ENCODE results near the gene TBC1D22A.

Gene TBC1D22A

DNA sequence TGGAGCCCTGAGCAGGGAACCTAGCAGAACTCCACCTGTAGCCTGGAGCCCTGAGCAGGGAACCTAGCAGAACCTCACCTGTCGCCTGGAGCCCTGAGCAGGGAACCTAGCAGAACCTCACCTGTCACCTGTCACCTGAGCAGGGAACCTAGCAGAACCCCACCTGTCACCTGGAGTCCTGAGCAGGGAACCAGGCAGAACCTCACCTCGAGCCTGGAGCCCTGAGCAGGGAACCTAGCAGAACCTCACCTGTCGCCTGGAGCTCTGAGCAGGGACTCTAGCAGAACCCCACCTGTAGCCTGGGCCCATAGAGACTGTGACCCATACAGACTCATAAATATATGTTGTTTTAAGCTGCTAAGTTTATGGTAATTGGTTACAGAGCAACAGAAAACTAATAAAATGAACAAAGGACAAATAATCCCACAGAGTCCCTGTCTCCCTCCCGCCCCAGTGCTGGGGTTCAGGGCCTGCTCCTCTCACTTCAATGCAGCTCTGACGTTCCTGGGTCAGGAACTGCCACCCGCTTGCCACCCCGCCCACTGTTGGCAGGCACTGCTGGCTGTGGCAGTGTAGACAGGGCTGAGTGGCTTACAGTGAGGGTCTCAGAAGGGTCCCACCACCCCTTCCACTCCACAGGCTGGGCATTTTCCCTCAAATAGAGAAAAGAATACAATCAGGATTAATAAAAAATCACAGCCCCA is 259.1 kb downstream of the TBC1D22A start:
- DNase-seq = no peak

DNA sequence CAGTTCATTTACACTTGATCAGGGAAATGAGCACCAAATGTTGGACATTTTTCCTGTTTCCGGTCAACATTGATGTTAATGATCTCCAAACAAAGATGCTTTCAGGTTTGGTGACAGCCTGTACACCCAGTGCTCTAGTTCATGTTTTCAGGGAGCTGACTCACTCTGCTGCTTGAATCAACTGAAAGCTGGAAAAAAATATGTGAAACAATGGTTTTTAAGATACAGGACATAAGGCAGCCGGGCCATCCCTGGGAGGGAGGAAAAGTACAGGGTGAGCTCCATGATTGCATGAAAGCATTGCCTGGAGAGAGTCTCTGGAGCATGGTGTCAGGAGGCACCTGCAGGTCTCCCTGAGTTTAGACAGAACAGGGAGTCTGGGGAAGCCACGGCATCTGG is 259.6 kb downstream of the TBC1D22A start:
- DNase-seq = no peak

DNA sequence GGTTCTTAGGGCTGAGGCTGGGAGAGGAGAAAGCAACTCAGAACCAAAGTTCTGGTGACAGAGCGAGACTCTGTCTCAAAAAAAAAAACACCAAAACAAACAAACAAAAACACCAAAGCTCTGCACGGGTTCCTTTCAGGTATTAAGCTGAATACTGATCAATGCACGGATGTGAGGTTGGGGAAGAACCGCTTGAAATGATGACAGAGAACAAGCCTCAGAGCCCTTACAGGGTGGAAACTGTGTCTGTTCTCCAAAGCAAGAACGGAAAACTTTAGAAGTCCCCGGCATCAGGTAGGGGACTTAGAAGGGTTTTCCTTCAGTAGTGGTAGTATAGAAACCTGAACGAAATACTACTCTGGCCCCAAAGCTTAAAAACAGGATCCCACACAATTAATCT is 260.0 kb downstream of the TBC1D22A start:
- no peak for DNase-seq

DNA sequence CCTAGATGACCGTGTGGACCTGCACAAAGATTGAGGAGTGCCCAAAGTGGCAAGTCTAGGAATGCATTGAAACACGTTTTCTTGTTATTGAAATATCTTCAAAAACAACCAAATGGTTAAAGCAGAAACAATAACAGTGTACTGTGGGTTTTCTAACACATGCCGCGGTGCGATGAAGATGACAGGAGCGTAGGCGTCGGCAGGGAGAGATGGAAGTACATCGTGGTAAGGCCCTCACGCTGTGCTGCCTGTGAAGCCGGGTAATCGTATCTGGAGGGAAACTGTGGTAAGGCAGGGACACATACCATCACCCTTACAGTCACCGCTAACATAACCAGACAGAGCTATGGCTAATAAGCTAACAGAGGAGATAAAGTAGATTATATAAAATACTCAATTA is 261.4 kb downstream of the TBC1D22A start:
- DNase-seq = no peak

DNA sequence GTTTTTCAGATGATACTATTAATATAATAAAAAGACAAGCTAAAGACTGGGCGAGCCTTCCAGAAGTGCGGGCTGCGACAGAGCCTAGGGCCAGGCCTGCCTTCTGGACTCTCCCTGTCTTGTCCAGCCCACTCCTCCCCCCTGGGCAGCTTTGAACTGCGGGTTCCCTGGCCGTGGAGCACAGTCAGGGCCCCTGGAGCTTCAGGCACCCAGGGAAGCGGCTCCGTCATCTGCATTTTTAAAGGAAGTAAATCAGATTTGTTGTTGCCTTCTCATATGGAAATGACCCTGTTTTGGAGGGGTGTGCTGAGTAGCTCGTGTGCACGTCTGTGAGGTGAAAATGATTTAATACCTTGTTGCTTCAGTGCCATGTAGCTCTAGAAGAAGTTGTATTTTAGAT is 265.3 kb downstream of the TBC1D22A start:
- DNase-seq = no peak

DNA sequence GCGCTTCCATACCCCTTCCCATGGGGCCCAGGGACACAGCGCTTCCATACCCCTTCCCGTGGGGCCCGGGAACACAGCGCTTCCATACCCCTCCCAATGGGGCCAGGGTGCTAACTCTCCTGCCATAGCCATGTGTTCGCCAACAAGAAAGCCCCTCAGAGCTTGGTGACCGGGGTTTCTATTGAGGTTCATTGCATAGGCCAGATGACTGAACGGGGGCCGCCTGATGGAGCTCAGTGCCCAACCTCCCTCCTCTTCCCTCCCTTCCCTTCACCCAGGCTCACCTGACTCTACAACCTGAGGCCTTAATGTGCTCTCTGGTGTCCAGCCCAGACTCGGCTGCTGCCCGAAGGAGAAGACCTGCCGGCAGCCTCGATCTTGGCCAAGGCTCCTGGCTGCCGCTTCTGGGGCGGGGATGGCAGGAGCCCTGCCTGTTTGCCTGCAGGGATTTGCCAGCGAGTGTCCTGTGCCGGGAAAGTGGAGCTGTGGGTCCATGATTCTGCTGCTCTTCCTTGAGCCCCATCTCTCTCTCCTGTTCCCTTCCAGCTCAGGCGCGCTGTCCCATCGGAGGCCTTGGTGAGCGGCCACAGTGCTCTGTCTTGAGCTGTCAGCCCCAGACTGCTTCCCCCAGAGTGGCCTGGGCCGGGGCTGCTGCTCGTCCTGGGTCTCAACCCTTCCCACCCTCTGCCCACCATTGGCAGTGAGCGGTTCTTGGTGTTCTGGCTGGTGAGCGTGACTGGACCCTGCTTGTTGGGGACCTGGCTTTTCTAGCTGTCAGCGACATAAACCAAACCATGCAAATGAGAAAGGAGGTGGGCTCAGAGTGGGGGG is 267.0 kb downstream of the TBC1D22A start:
- no peak for DNase-seq

DNA sequence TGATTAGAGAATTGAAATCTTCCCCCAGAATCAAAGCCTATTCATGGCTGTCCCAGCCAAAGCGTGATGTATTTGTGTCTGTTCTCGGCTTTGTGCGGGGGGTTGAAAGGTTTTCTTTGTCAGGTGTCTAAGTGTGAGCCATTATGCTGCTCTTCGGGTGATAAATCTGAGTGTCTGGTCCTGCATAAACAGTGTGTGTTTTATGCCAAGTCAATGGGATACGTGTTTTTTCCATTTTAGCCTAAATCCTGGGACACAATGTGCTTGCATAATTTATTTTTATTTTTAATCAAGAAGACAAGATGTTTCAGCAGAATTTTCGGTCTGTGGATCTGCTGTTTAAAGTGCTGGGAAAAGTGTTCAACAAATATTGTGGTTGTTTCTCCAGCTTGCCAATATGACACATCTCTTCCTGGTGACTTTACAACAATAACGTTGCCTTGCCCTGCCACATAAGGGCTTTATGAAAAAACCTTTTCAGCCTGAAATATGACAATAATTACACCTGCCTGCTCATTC is 267.8 kb downstream of the TBC1D22A start:
- DNase-seq = no peak

DNA sequence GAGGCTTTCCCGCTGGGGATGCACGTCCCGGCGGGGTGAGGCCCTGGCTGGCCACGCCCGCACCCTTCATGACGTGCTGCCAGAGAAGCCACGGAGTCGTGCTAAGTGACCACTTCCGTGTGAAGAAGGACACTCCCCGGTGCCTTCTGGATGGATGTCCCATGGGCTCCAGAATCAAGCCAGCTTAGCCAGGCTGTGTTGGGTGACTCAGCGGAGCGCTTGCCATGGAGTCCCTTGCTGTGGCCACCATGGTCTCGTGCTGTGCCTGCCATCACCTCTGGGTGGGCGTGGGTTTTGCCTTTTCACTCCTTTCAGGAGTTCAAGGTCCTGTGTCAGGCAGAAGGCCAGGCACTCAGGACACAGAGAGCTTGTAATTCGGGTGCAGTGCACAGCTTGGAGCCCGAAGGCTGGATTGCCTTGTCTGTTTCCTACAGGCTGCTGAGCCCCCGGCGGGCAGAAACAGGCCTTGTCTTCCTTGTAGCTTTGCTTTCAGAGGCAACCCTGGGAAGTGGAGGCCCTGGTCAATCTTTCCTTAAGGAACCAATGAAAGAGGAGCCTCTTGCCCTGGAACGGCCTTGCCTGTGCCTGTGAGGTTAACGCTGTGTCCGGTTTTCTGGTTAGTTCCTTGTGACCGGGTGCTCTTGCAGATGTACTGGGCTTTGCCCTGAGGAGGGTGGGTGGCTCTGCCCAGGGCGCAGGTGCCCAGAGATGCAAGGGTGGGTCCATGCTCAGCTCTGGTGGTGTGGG is 268.6 kb downstream of the TBC1D22A start:
- no peak for DNase-seq

DNA sequence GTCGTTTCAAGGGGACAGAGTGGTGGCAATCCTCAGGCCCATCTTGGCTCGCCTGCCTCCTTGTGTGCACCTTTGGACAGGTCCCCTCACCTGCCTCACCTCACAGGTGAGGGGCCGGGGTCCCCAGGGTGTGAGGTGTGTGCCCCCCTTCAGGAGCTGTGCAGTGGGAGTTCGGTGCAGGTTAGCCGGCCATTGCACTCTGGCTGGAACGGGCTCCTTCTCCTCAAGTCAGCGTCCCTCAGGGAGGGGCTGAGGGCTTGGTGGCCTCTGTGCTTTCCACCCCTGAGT is 269.1 kb downstream of the TBC1D22A start:
- no peak for DNase-seq

DNA sequence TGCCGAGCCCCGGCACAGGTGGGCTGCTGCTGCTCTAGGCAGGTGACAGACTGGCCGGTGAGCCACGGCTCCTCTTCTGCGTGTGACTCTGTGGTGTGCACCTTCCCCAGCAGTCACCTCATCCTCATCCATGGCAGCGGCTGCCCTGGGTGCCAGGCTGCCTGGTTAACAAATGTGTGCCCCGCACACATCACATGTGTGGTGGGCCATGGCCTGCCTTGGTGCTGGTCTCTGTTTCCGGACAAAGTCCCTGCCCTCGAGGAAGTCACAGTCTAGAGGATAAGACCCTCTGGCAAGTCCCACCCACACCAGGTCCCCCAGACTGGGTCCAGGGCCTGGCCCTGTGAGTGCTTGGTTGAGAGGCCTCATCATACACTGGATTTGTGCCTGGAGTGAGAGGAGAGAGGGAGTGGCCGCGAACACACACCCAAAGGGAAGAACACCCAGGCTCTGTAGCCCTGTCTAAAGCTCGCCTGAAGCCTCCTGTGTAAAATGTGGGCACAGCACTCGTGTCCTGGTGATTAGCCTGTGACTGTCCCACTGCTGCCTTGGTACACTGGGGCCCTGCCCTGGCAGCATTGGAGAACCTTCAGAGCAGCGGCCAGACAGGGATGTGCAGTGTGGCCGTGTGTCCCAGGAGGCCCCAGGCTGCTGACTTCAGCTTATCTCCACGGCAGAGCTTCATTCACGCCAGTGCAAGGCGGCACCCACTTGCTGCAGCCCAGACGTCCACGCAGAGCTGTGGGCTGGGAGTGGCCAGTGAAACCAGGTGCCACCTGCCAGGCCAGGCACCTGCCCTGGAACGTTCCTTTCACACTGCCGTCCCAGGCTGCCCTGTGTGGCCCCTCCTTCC is 269.9 kb downstream of the TBC1D22A start:
- no peak for DNase-seq

DNA sequence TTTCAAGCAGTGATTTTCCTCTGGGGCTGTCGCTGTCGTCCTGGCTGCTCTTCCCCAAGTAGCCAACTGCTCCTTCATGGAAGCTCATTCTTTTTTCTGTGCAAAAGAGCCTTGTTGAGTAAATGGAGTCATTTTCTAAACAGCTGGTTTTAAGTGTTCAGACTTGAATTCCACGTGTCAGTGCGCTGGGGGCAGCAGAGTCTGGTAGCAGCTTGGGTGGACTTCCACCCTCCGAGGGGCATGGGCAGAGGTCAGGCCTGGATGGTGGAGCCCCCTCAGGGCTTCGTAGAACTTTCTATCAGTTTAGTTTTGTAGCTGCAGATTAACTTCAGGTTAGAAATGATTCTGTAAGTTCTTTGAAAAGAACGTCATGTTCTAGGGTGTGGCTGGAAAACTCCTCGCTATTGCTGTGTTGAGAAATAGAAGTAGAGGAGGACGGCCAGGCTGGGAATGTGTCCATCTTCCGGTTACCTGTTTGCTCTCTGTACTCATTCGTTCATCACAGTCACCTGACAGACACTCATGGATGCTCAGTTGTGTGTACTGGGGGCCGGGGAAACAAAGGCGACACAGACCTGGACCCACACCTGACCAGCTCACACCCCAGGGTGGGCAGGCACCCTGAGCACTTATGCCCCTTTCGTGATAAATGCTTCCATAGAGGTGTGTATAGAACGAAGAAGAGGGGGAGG is 270.7 kb downstream of the TBC1D22A start:
- no peak for DNase-seq

DNA sequence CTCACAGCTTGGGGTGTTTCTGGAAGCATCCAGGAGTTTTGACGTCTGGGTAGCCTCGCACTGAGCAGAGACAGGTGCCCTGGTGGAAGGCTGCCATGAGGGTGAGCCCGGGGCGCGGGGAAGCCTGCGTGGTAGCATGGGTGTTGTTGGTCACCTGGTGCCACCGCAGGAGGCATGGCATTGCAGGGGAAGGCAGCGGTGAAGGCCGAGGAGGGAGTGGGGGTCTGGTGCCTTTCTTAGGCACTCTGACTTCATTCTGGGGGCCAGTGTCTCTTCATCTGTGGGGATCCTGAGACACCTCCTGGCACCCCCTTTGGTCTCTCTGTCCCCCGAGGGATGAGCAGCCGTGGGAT is 271.2 kb downstream of the TBC1D22A start:
- no peak for DNase-seq

DNA sequence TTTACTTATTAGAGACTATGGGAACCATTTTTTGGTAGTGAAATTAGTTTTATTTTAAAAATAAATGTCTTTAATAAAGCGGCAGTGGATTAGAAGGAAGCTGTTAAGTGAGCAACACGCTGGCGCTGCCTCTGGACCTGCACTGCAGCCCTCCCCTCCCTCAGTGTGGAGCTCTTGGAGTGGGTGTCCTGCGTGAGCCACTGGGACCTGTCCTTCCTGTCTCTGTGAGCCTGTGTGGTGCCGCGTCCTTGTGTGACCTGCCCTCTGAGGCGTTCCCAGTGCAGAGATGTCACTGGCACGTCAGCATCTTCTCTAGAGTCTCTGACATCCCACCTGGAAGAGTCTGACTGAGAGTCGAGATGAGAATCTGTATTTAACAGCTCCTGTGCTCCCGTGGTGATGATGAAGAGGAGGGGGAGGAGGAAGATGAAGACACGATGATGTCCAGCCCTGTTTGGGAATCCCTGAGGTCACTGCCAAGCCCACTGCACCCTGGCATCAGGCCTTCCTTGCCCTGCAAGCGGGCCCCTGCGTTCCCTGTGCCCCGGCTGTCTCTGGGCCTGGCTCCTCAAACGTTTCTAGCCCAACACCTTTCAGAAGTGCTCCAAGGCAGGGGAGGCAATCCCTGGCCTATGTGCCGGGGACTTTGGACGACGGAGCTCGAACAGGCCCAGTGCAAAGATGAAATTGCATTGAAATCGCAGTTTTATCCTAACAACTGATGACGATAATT is 271.8 kb downstream of the TBC1D22A start:
- no peak for DNase-seq

DNA sequence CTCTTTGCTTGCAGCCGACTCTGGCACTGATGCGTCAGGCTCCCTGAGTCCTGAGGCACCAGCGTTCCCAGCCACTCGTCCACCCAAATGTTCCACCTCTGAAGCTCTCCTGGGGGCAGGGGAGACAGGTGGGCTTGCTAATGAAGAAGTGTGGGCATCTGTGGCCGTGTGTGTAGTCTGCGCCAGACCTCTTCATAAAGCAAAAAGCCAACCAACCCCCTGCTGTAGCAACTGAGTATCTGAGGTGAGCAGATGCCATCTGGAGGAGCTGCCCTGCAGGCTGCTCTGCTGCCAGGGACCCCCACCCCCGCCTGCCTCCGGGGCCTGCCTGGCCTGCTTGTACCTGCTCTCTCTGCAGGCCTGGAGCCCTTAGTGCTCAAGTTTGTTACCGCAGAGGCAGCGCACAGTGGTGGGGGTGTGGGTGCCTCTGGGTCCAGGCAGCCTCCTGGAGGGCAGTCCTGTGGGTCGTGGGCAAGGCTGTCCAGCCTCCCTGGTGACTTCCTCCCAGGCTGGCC is 272.5 kb downstream of the TBC1D22A start:
- DNase-seq = peak; percentile 93

DNA sequence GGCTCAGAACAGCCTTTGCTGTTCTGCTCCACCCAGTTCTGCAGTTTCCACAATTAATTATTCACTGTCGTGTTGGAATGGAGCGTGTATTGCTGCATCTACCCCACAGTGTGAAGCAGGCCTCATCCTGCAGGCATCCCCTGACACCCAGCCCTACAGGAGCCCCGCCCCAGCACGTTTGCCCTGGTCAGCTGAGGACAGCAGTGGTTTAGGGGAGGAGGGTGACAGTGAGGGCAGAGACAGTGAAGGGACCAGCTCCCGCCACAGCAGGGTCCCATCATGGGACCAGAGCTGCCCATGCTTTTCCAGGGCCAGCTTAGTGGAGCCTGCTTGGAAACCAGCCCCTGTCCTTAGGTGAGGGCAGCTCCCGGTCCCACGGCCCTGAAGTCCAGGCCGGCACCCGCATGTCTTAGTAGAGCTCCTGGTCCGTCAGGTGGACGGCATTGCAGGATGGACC is 273.0 kb downstream of the TBC1D22A start:
- no peak for DNase-seq

DNA sequence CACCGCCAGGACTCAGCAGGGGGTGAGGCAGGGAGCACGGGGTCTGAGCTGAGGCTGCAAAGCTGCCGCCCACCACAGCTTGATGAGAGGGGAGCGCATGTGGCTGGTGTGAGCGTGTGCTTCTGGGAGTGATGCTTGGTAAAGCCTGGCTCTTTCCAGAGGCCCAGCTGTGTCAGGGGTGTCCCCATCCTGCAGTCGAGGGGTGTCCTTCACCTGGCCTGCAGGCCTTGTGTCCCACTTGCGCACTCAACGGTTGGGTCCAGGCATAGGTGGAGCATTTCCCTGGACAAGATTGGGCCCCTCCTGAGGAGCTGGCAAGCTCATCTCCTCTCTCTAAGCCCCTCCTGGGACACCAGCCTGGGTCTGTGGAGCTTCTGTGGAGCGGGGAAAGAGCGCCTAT is 273.9 kb downstream of the TBC1D22A start:
- DNase-seq = no peak

DNA sequence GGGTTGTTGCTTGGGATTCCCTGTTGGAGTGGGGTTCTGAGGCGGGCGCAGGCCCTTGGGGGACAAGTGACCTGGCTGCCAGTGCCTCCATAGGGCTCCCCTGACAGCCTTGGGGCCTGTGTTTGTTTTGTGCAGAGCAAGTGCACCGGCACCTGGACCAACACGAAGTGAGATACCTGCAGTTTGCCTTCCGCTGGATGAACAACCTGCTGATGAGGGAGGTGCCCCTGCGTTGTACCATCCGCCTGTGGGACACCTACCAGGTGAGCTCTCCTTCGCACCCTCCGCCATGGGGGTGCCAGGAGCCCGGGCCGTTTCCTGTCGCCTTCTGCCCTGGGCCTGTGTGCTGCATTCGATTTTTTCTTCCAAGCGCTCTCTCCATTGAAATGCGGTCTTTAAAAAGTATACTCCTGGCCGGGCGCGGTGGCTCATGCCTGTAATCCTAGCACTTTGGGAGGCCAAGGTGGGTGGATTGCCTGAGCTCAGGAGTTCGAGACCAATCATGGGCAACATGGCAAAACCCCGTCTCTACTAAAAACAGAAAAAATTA is 274.6 kb downstream of the TBC1D22A start:
- DNase-seq = no peak

DNA sequence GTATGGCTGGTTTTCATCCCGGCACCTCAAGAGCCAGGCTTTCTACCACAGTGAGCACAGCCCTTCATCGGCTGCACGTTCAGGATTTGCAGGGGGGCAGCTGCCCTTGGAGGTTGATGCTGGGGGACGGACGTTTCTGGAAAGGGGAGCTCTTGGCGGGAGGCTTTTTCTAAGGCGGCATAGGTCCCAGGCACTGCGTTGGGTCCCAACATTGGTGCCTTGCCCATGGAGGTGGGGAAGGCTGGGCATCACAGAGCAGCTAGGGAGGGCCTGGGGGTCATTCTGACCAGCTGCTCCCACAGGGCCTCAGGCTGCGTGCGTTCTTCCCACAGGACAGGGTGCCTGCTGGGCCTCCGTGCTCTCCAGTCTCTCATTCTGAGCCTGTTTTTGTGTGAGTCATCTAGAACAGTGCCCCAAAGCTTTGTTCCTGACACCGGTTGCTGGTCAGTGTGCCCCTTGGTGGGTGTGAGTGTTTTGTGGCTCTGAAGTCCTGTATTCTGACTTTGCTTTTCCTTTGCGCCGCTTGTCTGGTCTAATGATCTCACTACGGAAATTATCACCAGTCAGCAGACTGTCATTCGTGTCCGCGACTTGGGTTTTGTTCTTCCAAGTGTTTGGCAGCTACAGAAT is 275.9 kb downstream of the TBC1D22A start:
- DNase-seq = no peak

DNA sequence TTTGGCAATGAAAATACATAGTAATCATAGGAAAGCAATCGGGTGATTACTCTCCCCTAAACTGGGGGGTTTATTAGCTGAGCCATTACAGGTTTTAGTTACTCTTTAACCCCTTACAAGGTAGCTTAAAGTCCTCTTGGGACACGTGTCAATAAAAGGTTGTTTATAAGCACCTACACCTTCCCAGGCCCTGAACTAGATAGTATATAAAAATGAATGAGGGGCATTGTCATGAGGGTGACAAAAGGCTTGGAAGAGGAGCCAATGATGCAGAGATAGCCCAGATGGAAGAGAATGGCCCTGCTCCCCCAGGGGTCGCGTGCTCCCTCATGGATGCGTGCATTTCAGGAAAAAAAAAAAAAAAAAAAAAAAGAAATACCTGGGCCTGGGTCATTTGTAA is 276.9 kb downstream of the TBC1D22A start:
- no peak for DNase-seq

DNA sequence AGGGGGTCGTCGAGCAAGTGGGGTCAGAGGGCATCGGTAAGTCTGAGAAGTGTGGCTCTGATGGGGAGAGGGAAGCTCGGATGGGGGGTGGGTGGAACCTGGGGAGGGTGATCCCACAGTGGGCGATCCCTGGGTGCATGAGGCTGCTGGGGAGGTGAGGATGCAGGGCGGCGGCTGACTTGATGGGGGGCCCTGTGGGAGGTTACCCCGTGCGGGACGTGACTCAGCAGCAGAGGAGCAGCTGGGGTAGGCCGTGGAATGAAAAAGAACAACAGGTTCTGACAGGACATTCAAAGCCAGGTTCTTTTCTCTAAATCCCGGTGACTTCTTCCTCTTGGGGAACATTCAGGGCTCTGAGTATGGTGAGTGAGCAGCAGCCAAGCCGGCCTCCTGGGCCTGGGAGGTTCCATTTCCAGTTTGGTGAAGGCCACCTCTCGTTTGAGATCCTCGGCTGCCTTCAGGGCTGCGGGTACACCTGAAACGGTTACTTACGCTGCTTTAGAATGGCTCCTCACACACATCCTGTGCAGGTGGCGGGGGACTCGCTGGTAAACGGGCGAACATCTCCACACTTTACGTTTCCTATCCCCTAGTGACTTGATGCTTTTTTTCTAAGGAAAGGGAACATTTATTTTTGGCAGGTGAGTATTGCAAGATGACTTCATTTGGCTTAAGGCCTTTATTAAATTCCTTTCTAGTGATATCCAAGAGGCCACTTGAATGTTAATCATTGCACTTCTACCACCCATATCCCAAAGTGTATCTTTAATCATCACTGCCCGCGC is 278.2 kb downstream of the TBC1D22A start:
- DNase-seq = no peak
